GM04503 (cell line): ENCODE data around the gene CHST15.

Source experiments
- DNase-seq: peaks from one replicate; pipeline ENCODE4 v3.0.0-alpha.2; 2012; ENCODE audit warnings: low read depth

The CHST15 gene

DNA sequence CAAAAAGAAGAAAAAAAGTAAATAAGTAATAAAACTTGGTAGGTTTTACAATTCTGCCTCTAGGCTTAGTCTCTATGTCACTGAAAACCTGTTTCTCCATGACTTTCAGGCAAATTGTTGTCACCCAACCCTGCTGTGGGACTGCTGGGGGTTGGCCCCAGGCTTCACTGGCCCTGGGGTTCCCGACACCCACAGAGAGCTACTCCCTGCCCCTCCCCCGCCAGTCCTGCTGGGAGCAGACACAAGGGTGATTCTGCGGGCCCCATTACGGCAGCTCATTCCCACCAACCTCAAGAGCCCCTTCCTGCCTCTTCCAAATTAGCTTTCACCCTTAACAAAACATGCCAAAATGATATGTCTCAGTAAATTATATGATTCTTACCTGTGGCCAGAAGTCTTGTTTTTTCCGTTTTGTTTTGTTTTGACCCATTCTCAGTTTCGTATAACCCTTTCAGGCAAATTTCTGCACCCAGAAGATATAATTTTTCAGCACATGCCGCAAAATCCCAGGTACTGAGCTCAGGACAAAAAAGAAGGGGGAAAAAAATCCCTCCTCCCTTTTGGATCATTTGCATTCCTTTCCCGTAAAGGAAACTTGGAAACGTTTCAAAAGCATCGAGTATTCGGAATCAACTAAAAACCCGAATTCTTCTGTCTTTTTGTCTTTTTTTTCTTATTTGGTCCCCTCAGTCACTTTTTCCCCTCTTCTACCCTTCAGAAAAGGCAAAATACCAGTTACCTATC, 27.8 kb downstream of the CHST15 start:
- DNase-seq, result no peak

DNA sequence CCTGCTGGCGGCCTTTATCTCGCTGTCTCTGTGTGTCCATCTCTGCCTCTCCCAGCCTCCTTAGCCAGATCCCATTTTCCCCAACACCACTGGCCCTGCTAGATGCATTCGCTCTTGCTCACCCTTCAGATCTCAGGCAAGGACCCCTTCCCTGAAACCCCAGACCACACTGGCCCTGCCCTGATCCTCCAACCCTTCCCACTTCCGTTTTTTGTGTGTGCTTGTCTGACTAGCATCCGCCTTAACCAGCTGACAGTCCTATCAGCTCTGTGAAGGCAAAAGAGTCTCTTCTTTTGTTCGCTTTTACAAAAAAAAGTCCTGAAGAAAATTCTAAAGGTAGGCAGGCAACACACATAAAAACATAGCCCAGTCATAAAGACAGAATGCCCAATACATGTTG, 28.7 kb downstream of the CHST15 start:
- no peak for DNase-seq

DNA sequence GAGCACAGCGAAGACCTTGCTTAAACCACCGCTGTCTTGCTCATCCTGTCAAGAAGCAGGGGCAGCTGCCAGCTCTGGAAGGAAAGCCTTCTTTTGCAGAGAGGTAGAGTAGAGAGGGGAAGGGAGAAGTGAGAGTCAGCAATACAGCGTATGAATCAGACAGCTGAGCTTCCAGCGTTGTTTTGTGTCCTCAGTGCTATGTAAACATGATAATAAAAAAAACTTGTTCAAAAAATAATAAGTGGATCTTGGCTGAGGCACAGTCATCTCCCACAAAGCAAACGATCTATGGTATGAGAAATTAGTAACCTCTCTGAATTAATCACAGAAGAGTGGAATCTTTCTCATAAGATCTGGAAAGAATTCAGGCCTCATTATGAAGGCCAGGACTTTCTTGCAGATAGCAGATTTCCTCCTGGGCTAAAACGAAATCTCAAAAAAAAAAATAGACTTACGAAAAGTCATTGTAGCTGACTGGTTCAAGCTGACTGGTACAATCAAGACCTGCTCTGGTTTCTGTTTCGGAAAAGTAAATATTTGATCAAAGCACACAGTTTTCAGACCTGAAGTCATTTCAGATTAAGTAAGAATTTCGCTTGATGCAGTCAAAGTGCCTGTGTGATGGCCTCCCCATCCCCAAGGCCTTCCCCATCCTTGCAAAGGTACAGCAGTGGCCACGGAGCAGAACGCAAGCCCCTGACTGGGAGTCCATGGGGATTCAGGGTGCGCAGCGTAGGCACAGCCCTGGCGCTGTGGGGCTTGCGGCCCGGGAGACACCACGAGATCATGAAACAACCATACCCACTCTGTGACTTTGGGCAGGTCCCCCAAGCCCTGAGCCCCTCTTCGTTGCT, 29.4 kb downstream of the CHST15 start:
- peak; percentile 92 for DNase-seq

DNA sequence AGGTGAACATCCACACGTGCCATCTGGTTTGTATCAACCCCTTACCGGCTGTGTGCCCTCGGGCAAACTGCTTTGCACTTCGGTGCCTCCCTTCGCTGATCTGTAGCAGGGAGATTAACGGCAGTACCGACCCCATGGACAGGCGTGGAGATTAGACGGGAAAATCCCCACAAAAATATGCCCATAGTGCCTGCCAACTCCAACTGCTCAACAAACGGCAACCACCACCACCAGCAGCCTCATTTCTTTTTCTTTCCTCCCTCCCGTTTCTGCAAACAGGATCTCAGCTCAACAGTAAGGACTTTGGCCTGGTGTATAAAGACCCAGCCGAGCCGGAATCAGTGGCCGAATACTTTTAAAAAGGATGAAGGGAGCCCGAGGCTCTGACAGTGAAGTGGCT, 31.0 kb downstream of the CHST15 start:
- DNase-seq, result no peak

DNA sequence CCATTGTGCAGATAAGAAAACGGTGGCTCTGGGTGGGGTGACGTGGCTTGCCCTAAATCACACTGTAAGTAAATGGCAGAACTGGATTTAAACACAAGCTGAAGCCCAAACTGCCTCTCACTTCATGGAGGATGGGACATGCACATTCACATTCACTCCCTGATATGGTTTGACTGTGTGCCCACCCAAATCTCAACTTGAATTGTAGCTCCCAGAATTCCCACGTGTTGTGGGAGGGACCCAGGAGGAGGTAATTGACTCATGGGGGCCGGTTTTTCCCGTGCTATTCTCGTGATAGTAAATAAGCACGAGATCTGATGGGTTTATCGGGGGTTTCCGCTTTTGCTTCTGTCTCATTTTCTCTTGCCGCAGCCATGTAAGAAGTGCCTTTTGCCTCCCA, 32.4 kb downstream of the CHST15 start:
- no peak for DNase-seq

DNA sequence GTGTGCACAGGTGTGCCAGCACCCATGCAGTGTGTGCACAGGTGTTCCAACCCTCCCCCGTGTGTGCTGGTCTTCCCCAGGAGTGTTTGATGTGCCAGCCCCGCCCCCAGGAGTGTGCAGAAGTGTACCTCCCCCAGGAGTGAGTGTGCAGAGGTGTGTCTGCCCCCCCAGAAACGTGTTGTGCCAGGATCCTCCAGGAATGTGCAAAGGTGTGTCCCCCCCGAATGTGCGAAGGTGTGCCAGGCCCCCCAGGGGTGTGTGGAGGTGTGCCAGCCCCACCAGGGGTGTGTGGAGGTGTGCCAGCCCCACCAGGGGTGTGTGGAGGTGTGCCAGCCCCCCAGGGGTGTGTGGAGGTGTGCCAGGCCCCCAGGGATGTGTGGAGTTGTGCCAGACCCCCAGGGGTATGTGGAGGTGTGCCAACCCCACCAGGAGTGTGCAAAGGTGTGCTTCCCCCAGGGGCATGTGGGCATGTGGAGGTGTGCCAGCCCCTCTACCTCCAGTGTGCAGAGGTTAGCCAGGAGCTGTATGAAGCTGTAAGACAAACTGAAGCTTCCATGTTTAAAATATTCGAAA, 33.2 kb downstream of the CHST15 start:
- no peak for DNase-seq

DNA sequence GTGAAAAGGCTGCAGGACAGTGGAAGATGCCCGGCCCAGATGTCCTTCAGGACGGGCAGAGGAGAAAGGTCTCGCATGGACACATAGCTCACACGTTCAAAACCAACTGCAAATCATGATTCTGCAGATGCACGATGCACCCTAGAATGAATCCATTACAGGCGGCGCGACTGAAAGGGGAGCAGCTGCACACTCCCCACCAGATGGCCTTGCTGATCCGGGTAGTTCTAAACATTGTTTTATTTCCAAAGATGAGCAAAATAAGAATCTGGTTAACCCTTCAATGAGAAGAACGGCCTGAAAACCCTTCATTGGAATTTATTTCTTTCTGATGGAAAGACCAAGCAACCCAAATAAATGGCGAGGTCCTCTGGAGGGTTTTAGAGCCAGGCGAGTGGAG, 33.8 kb downstream of the CHST15 start:
- no peak for DNase-seq

DNA sequence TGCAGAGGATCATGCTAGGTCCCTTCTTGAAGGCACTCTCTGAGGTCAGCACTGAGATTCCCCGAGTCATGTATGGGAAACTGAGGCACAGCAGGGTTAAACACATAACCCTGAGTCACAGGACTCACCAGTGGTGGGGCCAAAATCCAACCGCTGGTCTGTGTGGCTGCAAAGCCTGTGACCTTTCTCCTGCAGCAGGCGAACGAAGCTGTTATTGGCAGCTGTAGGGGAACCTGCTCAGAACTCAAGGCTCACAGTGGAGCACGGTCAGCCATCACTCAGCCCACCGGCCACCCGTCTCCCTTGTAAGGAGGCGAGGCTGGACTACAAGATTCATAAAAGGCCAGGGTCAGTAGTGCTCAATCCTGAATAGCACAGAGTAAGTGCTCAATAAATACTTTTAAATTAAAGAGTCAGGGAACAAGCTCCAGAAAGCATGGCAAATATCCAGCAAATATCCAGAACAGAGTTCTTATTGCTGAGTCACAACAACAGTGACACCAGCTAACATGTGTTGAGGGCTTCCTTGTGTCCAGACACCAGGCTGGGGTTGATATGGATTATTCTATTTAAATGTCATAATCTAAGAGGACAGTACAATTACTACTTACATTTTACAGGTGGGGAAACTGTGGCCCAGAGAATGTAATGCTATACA, 34.9 kb downstream of the CHST15 start:
- no peak for DNase-seq

DNA sequence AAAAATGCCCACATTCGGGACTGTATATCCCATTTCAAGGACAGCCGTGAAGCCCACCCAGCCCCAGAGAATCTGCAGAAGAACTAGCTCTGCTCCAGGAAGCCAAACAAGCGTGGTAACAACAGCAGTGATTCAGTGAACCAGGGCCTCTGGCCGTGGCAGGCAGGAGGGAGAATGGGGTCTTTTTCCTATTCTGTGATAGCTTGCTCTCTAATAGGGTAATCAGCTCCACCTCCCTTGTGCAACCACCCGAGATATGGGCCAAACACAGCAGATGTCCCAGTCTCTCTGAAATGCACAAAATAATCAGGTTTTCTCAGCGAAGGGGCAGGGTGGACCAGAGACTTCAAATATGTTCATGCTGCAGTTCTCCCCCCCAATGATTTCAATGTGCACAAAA, 35.8 kb downstream of the CHST15 start:
- no peak for DNase-seq

DNA sequence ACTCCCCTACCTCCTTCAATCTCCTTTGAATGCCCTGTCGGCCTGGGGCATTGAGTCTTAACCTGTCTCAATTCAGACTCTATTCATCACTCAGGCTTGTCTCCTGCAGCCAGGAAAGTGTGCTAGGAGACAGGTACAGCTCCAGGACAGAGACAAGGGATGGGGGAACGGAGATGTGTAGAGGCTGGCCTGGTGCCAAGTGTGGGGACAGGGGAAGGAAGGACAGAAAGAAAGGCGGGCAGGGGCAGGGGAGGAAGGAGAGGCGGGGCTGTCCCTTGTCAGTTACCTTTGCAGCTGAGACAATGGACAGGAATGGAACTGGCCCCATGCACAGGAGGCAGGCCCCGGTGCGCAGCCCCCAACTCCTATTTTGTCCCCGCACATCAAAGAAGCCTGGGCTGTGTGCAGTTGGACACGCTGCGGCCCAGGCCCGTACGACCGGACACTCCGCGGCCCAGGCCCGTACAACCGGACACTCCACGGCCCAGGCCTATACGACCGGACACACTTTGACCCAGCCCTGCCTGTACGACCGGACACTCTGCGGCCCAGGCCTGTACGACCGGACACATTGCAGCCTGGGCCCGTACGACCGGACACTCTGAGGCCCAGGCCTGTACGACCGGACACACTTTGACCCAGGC, 36.9 kb downstream of the CHST15 start:
- no peak for DNase-seq

DNA sequence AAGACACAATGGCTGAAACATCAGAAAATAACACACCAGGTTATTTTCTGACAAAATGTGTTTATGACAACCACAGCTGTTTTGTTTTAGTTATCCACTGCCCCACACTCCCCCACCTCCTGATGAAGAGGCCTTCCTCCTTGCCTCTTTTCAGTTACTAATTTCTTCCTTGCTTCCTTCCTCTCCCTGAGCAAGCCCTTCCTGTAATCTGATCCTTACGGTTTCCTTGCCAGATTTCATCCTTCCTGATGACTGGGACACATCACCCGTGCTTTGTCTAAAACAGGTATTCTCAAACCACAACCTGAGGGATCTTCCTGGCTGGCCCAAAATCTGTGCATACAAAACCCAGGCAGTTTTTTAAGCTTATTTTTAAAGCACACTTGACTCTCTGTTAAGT, 39.4 kb downstream of the CHST15 start:
- DNase-seq, result no peak

DNA sequence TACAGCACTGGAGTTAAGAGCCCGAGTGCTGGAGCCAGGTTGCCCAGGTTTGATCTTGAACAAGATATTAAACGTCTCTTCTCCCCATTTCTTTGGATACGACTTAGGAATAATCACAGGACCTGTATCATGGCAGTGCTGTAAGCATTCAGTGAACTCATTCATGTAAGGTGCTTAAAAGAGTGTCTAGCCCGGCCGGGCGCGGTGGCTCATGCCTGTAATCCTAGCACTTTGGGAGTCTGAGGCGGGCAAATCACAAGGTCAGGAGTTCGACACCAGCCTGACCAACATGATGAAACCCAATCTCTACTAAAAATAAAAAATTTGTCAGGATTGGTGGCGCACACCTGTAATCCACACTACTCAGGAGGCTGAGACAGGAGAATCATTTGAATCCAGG, 40.8 kb downstream of the CHST15 start:
- no peak for DNase-seq

DNA sequence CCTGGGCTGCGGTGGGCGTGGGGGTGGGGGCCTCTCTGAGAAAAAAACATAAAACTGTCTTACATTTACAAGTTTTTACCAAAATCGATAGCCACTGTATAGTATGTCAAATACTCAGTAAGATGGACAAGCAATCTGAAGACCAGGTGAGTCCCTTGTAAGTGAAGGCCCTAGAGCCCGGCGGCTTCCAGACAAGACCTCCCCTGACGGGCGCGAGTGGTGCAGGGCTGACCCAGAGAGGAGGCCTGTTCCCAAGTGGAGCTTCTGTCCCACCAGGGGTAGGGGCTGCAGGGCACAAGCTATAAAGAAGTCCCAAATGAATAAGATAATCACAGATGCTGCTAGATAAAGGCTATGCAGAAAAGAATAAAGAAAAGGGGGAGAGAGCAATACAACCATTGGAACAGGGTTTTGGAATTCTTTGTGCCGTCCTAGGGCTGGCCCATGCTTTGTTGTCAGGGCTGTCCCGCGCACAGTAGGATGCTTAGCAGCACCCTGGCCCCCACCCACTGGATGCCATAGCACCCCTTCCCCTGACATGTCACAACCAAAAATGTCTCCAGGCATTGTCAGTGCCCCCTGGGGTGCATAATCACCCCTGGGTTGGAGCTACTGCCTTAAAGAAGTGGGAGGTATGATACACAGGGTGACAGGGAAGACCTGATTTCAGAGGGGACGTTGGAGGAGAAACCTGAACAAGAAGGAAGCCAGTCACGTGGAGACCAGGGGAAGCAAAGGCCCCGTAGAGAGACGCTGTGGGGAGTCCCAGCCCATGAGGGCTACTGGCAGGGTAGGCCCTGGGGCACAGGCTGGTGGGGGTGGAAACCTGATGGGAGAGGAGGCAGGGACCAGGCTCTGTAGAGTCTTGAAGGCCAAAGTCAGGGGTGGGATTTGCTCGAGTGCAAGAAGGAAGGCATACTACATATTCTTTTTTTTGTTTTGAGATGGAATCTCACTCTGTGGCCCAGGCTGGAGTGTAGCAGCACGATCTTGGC, 43.1 kb downstream of the CHST15 start:
- no peak for DNase-seq

DNA sequence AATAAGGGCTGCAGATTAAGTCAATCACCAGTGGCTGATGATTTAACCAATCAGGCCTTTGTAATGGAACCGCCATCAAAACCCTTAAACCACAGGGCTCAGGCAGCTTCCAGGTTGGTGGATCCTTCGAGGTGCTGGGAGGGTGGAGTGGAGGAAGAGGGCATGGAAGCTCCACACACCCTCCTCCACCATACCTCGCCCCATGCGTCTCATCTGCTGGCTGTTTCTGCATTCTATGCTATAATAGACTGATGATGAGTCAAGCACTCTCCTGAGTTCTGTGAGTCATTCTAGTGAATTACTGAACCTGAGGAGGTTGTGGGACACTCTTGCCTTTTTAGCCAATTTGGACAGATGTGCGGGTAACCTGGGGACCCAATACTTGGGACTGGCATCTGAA, 43.9 kb downstream of the CHST15 start:
- no peak for DNase-seq

DNA sequence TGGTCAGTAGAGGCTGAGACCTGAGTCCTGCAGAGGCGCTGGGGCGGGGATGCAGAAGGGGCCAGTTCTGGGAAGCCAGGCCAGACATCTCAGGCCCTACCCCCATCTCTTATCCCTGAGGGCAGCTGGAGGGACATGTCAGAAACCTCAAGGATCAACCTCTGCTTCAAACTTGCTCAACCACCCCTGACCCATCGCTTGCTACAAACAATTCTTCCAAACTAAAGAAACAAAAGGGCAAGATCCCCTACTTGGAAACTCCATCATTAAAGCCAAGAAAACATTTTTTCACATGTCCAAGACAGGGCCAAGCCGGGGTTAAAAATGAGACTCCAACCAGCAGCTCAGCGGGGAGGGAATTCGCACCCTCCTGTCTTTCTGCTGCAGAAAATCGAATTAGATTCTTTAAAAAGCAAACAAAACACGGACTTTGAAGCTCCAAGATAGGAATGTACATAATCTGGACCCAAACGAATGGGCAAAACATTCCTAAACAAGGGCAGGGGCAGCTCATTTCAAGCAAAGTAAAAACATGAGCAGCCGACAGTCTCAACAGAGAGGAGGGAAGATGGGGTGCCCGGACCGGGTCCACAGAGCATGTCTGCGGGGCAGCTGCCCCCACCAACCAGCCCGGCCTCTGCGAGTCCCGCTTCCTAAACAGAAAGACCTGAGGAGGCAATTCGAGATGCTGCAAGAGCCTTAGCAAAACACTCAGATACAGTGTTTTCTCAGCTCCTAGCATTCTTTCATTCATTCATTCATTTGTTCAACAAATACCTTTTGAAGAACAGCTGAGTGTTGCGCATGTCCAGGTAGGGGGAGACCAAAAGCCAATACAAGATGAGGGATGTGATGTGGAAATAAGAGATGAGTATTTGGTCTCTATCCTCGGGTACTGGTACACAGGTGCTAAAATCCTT, 44.8 kb downstream of the CHST15 start:
- no peak for DNase-seq

DNA sequence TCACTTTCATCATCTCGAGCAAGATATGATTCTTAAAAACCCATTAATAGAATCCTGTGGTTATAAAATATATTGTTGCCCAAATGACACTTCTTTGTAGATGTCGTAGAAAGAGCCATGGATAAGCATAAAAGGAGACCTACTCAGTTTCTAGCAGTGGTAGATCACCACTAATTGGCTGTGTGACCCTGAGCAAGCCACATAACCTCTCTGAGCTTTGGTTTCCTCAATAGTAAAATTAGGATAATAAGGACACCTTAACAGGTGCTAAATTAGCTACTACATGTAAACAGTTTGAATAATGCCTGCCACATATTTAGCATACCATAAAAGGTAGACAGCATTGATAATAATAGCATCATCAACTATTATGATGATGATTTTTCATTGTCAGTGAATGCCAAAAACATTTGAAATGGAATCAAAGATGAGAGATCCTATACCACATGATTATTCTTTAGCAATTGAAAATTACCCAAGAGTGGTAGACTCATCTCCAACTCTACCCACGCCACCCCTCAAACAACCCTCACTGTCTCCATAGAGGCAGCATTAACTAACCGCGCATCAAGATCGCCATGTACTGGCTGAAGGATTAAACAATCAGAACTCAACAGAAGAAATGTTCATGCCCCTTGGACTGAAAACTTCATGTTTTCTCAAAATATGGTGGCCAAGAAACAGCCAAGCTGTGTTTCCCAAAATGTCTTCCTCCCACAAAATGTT, 45.8 kb downstream of the CHST15 start:
- no peak for DNase-seq

DNA sequence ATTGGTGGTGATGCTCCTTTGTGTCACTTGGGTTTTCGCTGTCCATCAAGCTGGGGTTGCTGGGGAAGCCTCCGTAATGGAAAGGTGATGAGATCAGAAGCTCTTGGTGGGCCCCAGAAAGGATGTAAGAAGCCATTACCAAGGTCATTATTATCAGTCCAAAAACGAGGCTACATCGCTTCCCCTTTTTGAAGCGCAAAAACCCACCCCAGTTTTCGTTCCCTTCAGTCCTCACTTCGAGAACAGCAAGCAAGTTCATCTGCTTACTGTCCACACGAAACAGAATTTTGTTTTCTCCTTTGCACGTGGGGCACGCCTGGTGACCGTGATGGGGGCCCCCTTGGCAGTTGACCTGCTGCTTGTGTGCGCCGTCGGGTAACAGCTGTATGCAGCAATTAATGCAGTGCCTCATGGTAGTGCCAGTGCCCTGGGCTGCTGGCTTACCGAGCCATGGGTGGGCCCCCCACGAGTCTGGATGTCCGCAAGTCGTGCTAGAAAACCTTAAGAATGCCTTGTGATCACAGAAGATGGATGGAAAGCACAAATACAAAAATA, 47.5 kb downstream of the CHST15 start:
- no peak for DNase-seq

DNA sequence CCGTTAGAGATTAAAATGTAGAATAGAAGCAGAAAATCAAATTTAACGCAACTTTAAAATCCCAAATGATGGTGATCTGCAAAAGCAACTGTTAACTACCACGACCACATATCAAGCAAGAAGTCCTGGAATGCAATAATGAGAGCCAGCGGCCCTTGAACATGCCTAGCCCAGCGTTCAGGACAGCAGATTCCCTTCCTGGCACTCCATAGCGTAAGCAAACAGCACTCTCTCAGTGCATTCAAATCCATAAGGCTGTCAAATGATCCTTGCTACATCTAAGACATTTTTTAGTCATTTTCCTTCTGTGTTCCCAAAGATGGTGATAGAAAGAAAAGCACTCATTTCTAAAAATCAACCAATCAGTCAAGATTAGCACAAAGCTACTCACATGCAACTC, 48.1 kb downstream of the CHST15 start:
- no peak for DNase-seq
